Prostate gland (tissue), 2 donors: ENCODE measurements around the gene TMEM221.

Experiments
- POLR2A ChIP-seq: fragments of 450-650 bp; IDR thresholded peaks from one replicate; pipeline ENCODE4 v1.6.1; 2016; ENCODE audit warnings: antibody characterized with exemption, mild to moderate bottlenecking
- TF ChIP-seq, protein P1 (sequence below), 4 experiments: fragments of 200-600 bp in 2 of 4; fragments of 450-650 bp in 2 of 4; sonication (generic) in 2 of 4; IDR thresholded peaks; 1 replicate in 3 of 4; 2 replicates in 1 of 4; pipeline ENCODE4 v1.5.1; 2016 to 2019; ENCODE audit warnings: antibody characterized with exemption in 4 of 4, mild to moderate bottlenecking in 2 of 4, moderate library complexity in 2 of 4

- TF ChIP-seq POLR2A, result no peak
- TF ChIP-seq, protein P1, sequence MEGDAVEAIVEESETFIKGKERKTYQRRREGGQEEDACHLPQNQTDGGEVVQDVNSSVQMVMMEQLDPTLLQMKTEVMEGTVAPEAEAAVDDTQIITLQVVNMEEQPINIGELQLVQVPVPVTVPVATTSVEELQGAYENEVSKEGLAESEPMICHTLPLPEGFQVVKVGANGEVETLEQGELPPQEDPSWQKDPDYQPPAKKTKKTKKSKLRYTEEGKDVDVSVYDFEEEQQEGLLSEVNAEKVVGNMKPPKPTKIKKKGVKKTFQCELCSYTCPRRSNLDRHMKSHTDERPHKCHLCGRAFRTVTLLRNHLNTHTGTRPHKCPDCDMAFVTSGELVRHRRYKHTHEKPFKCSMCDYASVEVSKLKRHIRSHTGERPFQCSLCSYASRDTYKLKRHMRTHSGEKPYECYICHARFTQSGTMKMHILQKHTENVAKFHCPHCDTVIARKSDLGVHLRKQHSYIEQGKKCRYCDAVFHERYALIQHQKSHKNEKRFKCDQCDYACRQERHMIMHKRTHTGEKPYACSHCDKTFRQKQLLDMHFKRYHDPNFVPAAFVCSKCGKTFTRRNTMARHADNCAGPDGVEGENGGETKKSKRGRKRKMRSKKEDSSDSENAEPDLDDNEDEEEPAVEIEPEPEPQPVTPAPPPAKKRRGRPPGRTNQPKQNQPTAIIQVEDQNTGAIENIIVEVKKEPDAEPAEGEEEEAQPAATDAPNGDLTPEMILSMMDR (IDR thresholded peaks at IDR 0.05), result peak in 2 of 4 experiments; percentile 8 to 36
Observed at GRCh38 chr19:17424743-17425365, 23.6 kb downstream of the TMEM221 start.
